Stimulated activated CD8-positive, alpha-beta memory T cell treated with anti-CD3 and anti-CD28 coated beads, Interleukin-7, amount 100 ng/mL, for 24 hours (primary cell): ENCODE measurements around the gene ARMC12.
"Not testable (repeated sequence)": the region's sequence is repeated elsewhere in the genome, so short reads cannot be mapped to it uniquely, and the experiment has no call there.

Experiments
- DNase-seq: peaks from one replicate; pipeline ENCODE4 v3.0.0-alpha.2; 2020; ENCODE audit warnings: low read depth

The ARMC12 gene

GRCh38 chr6:35736982-35737412 is at the start of gene ARMC12:
Gene ARMC12 (plus strand): TSS chr6:35737032. CDS start chr6:35737109, 77 bp downstream.
- DNase-seq: no peak

GRCh38 chr6:35687658-35688604 is 48.9 kb upstream of the ARMC12 start:
- no peak for DNase-seq

- peak; percentile 78 for DNase-seq
These were observed 48.1 kb upstream of the ARMC12 start, which contains the start of gene FKBP5 for GRCh38 chr6:35688605-35689322. Gene FKBP5 (minus strand): TSS chr6:35688915. CDS start chr6:35642824, 46,091 bp downstream.

GRCh38 chr6:35690006-35690405 is 46.8 kb upstream of the ARMC12 start:
- DNase-seq: not testable (repeated sequence)

GRCh38 chr6:35690484-35690883 is 46.3 kb upstream of the ARMC12 start:
- DNase-seq: no peak

- DNase-seq: no peak
These were observed 45.6 kb upstream of the ARMC12 start for GRCh38 chr6:35691027-35691824.

- DNase-seq: no peak
These were observed 42.4 kb upstream of the ARMC12 start for GRCh38 chr6:35694462-35694861.

GRCh38 chr6:35698430-35698829 is 38.4 kb upstream of the ARMC12 start:
- not testable (repeated sequence) for DNase-seq

GRCh38 chr6:35698858-35699257 is 38.0 kb upstream of the ARMC12 start:
- no peak for DNase-seq

- no peak for DNase-seq
These were observed 33.3 kb upstream of the ARMC12 start for GRCh38 chr6:35703554-35703953.

GRCh38 chr6:35706468-35706867 is 30.4 kb upstream of the ARMC12 start:
- DNase-seq: no peak

- no peak for DNase-seq
These were observed 29.0 kb upstream of the ARMC12 start for GRCh38 chr6:35707714-35708407.

GRCh38 chr6:35708585-35708984 is 28.2 kb upstream of the ARMC12 start:
- no peak for DNase-seq

GRCh38 chr6:35710241-35710847 is 26.5 kb upstream of the ARMC12 start:
- DNase-seq: no peak

GRCh38 chr6:35711731-35712130 is 25.1 kb upstream of the ARMC12 start:
- no peak for DNase-seq

GRCh38 chr6:35713006-35713767 is 23.6 kb upstream of the ARMC12 start:
- no peak for DNase-seq

GRCh38 chr6:35716798-35717197 is 20.0 kb upstream of the ARMC12 start:
- no peak for DNase-seq

- DNase-seq: no peak
These were observed 19.1 kb upstream of the ARMC12 start for GRCh38 chr6:35717449-35718374.

- no peak for DNase-seq
These were observed 18.5 kb upstream of the ARMC12 start for GRCh38 chr6:35718375-35718736.
